ENCODE results near the gene NEB. TPM values are rescaled to one million over a fixed set of nuclear protein-coding genes. Genes with fewer than 3 reads are reported as not detected.

Gene NEB
- total RNA-seq (2014; rRNA removed; shearing (Covaris generic)), result 0.14 and 1.00 TPM in 2 replicates

DNA sequence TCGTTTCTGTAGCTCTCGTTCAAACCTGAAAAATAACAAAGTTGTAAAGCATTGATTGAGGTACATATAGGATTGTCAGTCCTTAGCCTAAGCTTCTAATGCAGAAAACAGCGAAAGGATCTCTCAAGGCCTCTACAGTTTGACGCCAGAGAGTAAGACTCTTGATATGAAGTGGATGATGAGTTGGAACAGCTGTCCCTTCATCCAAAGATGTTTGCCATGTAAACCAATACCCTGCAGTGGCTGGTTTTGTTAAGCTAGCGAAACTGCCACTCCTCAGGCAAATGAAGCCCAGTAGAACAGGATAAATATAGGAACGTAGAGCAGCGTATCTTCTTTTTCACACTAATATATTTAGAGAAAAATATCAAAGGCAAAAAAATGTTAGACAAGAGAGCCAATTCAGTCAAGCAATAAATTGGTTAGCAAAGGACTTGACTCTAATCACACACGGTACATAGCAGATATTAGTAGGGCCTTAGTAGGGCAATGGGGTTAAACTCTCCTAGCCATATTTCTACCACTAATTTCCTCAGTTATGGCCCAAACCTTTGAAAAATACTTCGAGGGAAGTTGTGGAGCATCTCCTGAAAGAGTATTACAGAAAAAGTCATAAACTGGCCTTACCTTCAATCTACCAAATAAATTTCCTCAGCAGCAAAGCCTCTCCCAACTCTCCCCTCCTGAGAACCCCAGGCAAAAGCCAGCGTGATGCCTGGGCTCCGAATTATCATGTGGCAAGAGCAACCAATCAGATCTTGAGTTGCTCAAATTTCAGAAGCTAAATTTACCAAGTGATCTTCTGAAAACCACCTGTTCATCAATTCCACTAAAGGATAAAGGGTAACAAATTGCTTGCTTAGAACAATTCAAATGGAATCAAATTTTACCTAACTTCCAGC, at the start of gene NEB:
Gene NEB, minus strand, starts transcription at position 706 of the 902 bp plus-strand sequence. CDS start 1,320 bp downstream, outside the sequence.
- no peaks in the 10 kb centered on the region for H3K36me3 ChIP-seq (replicated peaks; ENCODE audit: control insufficient read depth, insufficient read depth, low read length)
- H3K4me3 ChIP-seq (ENCODE audit: insufficient read depth, low read depth, low read length), result no peak within 1 kb of the TSS
- peak; percentile 24 for DNase-seq
- no peaks in the 10 kb centered on the region for H3K27me3 ChIP-seq (ENCODE audit: control insufficient read depth, insufficient read depth, low read length)

DNA sequence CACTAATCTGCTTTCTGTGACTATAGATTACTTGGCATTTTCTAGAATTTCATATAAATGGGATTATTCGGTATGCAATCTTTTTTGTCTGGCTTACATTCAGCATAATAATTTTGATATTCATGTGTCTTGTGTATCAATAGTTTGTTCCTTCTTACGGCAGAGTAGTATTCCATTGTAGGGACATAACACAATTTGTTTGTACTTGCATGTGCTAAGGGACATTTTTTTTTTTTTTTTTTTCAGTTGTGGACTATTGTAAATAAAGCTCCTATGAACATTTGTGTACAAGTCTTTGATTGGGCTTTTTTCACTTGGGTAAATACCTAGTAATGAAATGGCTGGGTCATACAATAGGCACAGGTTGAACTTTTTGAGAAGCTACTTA, 48.9 kb upstream of the NEB start:
- Histone ChIP-seq H3K27me3 (ENCODE audit: control insufficient read depth, insufficient read depth, low read length) (no peaks in the 10 kb centered on the region), H3K36me3 (replicated peaks; ENCODE audit: control insufficient read depth, insufficient read depth, low read length) (no peaks in the 10 kb centered on the region; the same call in none of the 2 replicates), H3K4me3 (ENCODE audit: insufficient read depth, low read depth, low read length) (no peak overlapping the region)
- no peak for DNase-seq

DNA sequence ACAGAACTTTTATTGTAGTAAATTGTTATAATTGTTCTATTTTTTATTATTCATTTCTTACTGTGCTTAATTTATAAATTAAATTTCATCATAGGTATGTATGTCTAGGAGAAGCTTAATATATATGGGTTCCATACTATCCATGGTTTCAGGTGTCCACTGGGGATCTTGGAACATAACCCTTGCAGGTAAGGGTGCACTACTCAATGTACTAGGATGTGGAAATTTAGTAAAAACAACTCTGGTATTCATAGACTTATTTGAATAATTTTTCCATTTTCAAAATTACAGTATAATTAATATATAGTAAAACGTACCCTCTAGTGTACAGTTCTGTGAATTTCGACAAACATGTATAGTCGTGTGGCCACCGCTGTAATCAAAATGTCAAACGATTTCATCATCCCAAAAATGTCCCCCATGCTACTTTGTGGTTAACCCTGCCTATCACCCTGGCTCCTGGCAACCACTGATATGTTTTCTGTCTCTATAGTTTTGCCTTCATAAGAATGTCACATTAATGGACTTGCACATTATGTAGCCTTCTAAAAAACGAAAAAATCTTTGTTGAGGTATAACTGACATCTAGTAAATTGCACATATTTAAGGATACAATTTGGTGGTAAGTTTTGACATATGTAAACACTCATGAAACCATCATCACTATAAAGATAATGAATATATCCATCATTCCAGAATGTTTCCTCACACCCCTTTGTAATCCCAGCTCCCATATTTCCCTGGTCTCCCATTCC, 48.3 kb upstream of the NEB start:
- Histone ChIP-seq H3K27me3 (ENCODE audit: control insufficient read depth, insufficient read depth, low read length) (no peaks in the 10 kb centered on the region), H3K4me3 (ENCODE audit: insufficient read depth, low read depth, low read length) (no peak overlapping the region), H3K36me3 (replicated peaks; ENCODE audit: control insufficient read depth, insufficient read depth, low read length) (no peaks in the 10 kb centered on the region; the same call in none of the 2 replicates)
- DNase-seq, result no peak

- Histone ChIP-seq H3K27me3 (ENCODE audit: control insufficient read depth, insufficient read depth, low read length) (no peaks in the 10 kb centered on the region), H3K36me3 (replicated peaks; ENCODE audit: control insufficient read depth, insufficient read depth, low read length) (no peaks in the 10 kb centered on the region; the same call in none of the 2 replicates), H3K4me3 (ENCODE audit: insufficient read depth, low read depth, low read length) (no peak overlapping the region)
- no peak for DNase-seq
These were observed 47.4 kb upstream of the NEB start for GRCh38 chr2:151781642-151782041.

GRCh38 chr2:151780938-151781337, 46.7 kb upstream of the NEB start:
- no peak overlapping the region for H3K4me3 ChIP-seq (ENCODE audit: insufficient read depth, low read depth, low read length)
- H3K36me3 ChIP-seq (replicated peaks; ENCODE audit: control insufficient read depth, insufficient read depth, low read length), result no peaks in the 10 kb centered on the region; the same call in none of the 2 replicates
- no peaks in the 10 kb centered on the region for H3K27me3 ChIP-seq (ENCODE audit: control insufficient read depth, insufficient read depth, low read length)
- DNase-seq, result no peak

DNA sequence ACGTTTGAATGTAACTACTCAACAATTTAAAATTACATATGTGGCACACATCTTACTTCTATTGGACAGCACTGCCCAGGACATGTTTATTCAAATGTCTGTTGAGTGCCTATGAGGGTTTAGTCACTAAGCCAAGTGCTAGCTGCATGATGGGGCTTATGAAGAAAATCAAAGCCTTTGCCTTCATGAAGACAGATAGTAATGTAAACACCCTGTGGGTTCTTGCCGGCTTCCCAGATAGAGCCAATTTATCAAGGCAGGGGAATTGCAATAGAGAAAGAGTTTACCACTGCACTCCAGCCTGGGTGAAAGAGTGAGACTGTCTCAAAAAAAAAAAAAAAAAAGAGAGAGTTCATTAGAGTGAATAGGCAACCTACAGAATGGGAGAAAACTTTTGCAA, 43.7 kb upstream of the NEB start:
- H3K36me3 ChIP-seq (replicated peaks; ENCODE audit: control insufficient read depth, insufficient read depth, low read length), result no peaks in the 10 kb centered on the region
- H3K27me3 ChIP-seq (ENCODE audit: control insufficient read depth, insufficient read depth, low read length), result no peaks in the 10 kb centered on the region
- no peak for DNase-seq
- no peak overlapping the region for H3K4me3 ChIP-seq (ENCODE audit: insufficient read depth, low read depth, low read length)

DNA sequence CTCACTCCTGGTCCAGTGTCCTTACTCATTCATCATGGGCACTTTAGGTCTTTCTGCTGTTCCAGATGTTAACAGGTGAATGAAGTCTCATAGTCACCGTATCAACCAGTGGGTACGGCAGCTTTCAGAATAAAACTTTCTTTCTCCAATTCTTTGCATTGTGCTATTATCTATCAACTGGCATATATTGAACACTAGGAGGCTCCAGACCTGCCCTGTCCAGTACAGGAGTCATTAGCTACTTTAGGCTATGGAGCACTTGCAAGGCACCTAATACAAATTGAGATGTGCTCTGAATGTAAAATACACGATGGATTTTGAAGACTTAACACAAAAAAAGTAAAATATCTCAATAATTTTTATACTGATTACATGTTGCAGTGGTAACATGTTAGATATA, 43.2 kb upstream of the NEB start:
- Histone ChIP-seq H3K27me3 (ENCODE audit: control insufficient read depth, insufficient read depth, low read length) (no peaks in the 10 kb centered on the region), H3K36me3 (replicated peaks; ENCODE audit: control insufficient read depth, insufficient read depth, low read length) (no peaks in the 10 kb centered on the region), H3K4me3 (ENCODE audit: insufficient read depth, low read depth, low read length) (no peak overlapping the region)
- peak; percentile 16 for DNase-seq

- Histone ChIP-seq H3K36me3 (replicated peaks; ENCODE audit: control insufficient read depth, insufficient read depth, low read length) (no peaks in the 10 kb centered on the region), H3K27me3 (ENCODE audit: control insufficient read depth, insufficient read depth, low read length) (no peaks in the 10 kb centered on the region), H3K4me3 (ENCODE audit: insufficient read depth, low read depth, low read length) (no peak overlapping the region)
- no peak for DNase-seq
These were observed 42.1 kb upstream of the NEB start for GRCh38 chr2:151776367-151776766.

GRCh38 chr2:151775057-151775740, 40.9 kb upstream of the NEB start:
- DNase-seq, result no peak
- Histone ChIP-seq H3K27me3 (ENCODE audit: control insufficient read depth, insufficient read depth, low read length) (no peaks in the 10 kb centered on the region), H3K36me3 (replicated peaks; ENCODE audit: control insufficient read depth, insufficient read depth, low read length) (no peaks in the 10 kb centered on the region), H3K4me3 (ENCODE audit: insufficient read depth, low read depth, low read length) (no peak overlapping the region)

DNA sequence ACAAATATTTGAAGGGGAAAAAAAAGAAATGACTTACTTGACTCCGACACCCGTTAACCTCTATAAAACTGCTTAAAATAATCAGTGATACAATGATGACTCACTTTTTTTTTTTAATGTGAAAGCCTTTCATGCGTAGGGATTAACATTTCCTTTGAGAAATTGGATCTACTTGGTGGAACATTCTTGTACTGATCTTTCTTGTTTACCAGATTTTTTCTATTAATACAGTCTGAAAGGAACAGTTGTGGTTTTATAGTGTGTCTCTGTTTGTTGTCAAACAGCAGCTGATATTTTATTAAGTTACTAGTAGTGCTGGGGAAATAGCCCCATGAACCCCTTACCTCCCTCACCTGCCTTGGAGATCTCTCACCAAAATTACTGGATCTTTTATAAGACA, 40.2 kb upstream of the NEB start:
- Histone ChIP-seq H3K36me3 (replicated peaks; ENCODE audit: control insufficient read depth, insufficient read depth, low read length) (no peaks in the 10 kb centered on the region), H3K27me3 (ENCODE audit: control insufficient read depth, insufficient read depth, low read length) (no peaks in the 10 kb centered on the region), H3K4me3 (ENCODE audit: insufficient read depth, low read depth, low read length) (no peak overlapping the region)
- DNase-seq, result no peak

GRCh38 chr2:151771599-151772358, 37.5 kb upstream of the NEB start:
- Histone ChIP-seq H3K4me3 (ENCODE audit: insufficient read depth, low read depth, low read length) (no peak overlapping the region), H3K27me3 (ENCODE audit: control insufficient read depth, insufficient read depth, low read length) (no peaks in the 10 kb centered on the region), H3K36me3 (replicated peaks; ENCODE audit: control insufficient read depth, insufficient read depth, low read length) (no peaks in the 10 kb centered on the region)
- no peak for DNase-seq

GRCh38 chr2:151770995-151771394, 36.7 kb upstream of the NEB start:
- no peak for DNase-seq
- H3K27me3 ChIP-seq (ENCODE audit: control insufficient read depth, insufficient read depth, low read length), result no peaks in the 10 kb centered on the region
- no peak overlapping the region for H3K4me3 ChIP-seq (ENCODE audit: insufficient read depth, low read depth, low read length)
- no peaks in the 10 kb centered on the region for H3K36me3 ChIP-seq (replicated peaks; ENCODE audit: control insufficient read depth, insufficient read depth, low read length)

DNA sequence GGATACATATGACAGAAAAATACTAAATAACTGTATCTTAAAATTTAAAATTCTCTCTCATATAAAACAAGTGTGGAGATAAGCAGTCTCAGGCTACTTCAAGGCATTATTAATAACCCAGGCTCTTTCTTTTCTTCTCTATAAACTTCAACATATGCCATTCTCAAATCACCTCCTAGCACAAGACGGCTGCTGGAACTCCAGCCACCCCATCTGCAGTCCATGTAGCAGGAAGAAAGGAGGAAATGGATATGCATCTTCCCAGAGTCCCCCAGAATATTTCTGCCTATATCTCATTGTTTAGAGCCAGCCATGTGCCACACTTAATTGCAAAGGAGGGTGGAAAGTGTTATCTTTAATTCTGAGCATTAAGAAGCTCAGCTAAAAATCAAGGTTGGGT, 35.3 kb upstream of the NEB start:
- Histone ChIP-seq H3K4me3 (ENCODE audit: insufficient read depth, low read depth, low read length) (no peak overlapping the region), H3K36me3 (replicated peaks; ENCODE audit: control insufficient read depth, insufficient read depth, low read length) (no peaks in the 10 kb centered on the region), H3K27me3 (ENCODE audit: control insufficient read depth, insufficient read depth, low read length) (no peaks in the 10 kb centered on the region)
- no peak for DNase-seq

GRCh38 chr2:151767536-151767935, 33.3 kb upstream of the NEB start:
- no peak overlapping the region for H3K4me3 ChIP-seq (ENCODE audit: insufficient read depth, low read depth, low read length)
- no peaks in the 10 kb centered on the region for H3K36me3 ChIP-seq (replicated peaks; ENCODE audit: control insufficient read depth, insufficient read depth, low read length)
- no peak for DNase-seq
- H3K27me3 ChIP-seq (ENCODE audit: control insufficient read depth, insufficient read depth, low read length), result no peaks in the 10 kb centered on the region

All from H7 (cell line).